GM23338 (cell line): ENCODE results near the gene FGF21.
"Not testable (repeated sequence)": the region's sequence is repeated elsewhere in the genome, so short reads cannot be mapped to it uniquely, and the experiment has no call there.

Experiments
- EZH2 ChIP-seq: fragments of 200-600 bp; sonication (generic); IDR thresholded peaks from one replicate; pipeline ENCODE4 v1.8.0; 2017; ENCODE audit warnings: antibody characterized with exemption, mild to moderate bottlenecking, low read depth; ENCODE audit not compliant: unreplicated experiment
- EZH2phosphoT487 ChIP-seq: fragments of 200-600 bp; sonication (generic); IDR thresholded peaks from one replicate; pipeline ENCODE4 v1.8.1; 2018; ENCODE audit warnings: antibody characterized with exemption; ENCODE audit not compliant: unreplicated experiment
- POLR2AphosphoS5 ChIP-seq: IDR thresholded peaks from 2 replicates; pipeline ENCODE4 v1.6.1; 2016; ENCODE audit warnings: antibody characterized with exemption, low read depth
- ZNF114 ChIP-seq: fragments of 250-450 bp; sonication (Bioruptor Pico); IDR thresholded peaks from 2 replicates; pipeline ENCODE4 v1.5.0; 2020; ENCODE audit warnings: mild to moderate bottlenecking, moderate library complexity
- TF ChIP-seq, protein P1 (sequence below), 2 experiments: fragments of 200-600 bp in 1 of 2; sonication (generic) in 1 of 2; conservative IDR thresholded peaks; 2 replicates each; pipeline versions ENCODE4 v1.5.1 to v1.6.1; 2016 to 2017; ENCODE audit warnings: antibody characterized with exemption in 2 of 2, low read depth in 2 of 2, mild to moderate bottlenecking in 2 of 2, moderate library complexity in 1 of 2

DNA sequence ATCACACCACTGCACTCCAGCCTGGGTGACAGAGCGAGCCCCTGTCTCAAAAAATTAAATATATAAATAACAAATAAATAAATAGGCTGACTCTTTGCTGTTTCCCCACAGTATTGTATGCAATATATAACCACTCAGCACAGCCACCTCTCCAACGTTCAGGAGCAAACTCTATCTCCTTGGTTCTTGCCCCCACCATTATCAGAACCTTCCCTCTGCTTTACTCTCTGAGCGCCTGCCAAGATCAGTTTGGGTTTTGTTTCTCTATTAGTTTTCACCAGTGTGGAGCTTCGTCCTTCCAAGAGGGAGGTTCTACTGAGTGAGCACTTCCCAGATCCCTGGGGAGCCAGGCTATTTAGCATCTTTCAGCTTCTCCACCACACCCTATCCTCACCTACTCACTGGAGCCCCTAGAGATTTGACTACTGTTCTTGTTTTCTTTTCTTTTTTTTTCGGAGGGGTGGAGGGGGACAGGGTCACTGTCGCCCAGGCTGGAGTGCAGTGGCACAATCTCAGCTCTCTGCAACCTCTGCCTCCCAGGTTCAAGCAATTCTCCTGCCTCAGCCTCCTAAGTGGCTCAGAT, 12.9 kb downstream of the FGF21 start:
- not testable (repeated sequence) for TF ChIP-seq EZH2; POLR2AphosphoS5; EZH2phosphoT487; ZNF114 (CRISPR knock-in tag)
- TF ChIP-seq, protein P1, sequence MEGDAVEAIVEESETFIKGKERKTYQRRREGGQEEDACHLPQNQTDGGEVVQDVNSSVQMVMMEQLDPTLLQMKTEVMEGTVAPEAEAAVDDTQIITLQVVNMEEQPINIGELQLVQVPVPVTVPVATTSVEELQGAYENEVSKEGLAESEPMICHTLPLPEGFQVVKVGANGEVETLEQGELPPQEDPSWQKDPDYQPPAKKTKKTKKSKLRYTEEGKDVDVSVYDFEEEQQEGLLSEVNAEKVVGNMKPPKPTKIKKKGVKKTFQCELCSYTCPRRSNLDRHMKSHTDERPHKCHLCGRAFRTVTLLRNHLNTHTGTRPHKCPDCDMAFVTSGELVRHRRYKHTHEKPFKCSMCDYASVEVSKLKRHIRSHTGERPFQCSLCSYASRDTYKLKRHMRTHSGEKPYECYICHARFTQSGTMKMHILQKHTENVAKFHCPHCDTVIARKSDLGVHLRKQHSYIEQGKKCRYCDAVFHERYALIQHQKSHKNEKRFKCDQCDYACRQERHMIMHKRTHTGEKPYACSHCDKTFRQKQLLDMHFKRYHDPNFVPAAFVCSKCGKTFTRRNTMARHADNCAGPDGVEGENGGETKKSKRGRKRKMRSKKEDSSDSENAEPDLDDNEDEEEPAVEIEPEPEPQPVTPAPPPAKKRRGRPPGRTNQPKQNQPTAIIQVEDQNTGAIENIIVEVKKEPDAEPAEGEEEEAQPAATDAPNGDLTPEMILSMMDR (conservative IDR thresholded peaks at IDR 0.05; ENCODE audit: low read depth in 2 of 2): not testable (repeated sequence)
